Measurements from ENCODE around the gene LMF1.

The LMF1 gene

DNA sequence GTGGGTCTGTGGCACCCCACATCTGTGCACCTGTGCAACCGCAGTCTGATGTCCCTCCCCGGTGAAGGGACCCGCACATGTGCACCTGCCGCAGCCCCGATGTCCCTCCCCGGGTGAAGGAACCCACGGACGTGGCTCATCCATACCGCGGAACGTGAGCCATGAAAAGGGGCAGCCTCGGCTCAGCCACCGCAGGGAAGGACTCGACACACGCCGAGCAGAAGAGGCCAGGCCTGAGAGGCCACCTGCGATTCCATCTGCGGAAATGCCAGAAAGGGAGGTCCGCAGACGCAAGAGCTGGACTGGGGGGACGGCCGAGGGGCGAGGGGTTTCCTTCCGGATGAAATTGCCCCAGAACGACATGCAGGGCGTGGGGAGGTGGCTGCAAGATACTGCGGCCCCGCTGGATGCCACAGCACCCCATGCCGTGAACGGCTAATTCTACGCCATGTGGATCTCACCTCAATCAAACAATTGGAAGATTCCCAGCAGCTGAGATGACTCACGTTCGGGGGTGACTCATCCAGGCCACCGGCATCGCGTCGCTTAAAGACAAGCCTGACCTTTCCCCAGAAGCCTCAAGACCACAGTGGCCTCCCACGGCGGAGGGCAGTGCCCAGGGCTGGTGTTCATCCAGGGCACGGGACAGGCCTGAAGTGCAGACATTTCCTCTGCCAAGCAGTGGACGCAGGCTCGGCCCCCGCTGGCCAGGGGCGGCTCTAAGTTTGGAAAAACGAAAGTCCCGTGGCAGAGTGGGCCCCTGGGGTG is 31.8 kb upstream of the LMF1 start:
- DNase-seq = no peak

DNA sequence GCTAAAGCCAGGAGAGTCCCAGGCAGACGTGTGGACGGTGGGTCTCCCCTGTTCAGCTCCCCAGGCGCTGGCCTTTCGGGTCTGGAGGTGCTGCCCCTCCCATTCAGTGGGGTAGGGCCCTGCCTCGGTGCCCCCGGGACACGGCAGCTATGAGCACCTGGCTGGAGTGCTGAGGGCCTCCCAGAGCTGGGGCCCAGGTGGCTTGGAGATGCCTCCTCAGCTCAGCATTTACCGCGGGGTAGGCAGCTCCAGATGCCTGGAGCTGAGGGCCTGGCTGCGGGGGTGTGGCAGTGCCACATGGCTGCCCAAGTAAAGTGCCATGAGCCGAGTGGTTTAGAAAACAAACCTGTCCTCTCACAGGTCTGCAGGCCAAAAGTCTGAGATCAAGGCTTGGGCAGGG is 30.3 kb upstream of the LMF1 start:
- no peak for DNase-seq

DNA sequence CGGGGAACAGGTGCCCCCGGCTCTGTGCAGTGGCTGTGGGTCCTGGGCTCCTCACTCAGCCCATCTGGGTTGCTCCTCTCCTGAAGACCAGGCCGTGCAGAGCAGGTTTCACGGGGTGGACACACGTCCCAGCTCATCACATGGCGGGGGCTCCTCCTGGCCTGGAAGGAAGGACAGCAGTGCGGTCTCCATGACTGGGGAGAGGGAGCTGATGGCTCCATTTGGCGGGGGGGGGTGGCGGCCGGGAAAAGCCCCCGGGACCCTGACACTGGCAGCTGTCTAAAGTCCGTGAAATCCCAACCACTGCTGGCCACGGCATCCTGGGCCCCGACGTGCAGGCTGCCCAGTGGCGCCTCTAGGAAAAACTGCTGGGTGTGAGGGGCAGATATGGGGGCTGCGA is 29.8 kb upstream of the LMF1 start:
- DNase-seq = no peak

DNA sequence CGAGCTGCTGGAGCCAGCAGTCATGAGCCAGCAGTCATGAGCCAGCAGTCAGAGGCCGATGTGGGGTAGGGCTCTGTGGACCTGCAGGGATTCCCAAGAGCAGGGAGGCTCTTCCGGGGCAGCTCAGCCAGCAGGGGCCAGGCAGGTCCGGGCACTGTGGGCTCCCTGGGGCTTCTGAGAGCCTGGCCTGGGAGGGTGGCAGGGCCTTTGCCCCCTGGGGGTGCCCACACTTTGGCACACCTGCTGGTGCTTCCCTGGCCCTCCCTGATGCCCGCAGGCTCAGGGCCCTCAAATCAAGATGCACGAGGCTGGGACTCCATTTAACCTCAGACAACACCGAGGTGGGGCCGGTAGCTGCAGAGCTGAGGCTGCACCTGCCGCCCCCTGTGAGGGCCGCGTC is 28.9 kb upstream of the LMF1 start:
- DNase-seq = no peak

DNA sequence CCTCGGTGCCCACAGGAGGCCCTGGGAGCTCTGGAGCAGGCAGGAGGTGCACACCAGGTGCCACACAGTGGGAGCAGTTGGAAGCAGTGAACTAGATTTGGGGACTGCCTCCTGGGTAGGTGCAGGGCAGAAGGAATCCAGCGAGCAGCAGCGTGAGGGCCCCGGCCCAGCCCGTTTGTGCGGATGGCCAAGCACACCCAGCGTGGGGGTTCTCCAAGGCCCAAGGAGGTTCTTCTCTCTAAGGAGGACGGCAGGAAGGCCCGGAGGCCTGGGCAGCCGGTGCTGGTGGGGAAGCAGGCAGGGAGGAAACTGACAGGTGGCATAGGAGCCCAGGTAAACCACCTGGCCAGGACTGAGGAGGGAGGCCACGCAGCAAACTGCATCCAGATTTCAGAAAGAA is 27.8 kb upstream of the LMF1 start:
- DNase-seq = no peak

DNA sequence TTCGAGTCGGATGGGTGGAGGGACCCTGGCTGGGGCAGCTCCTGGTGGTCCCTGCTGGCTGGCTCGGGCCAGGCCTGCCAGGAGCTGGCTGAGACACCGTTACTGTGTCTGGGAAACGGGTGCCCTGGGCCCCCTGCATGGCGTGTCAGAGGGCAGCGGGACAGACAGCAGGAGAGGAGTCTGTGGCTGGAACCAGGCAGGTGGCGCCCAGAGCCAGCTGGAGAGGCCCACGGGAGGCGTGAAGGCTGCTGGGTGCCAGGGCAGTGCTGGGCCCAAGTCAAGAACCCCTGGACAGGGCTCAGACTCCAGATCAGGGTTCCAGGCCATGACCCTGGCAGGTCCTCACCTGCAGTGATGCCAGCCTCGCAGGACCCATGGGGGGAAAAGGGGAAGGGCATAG is 27.4 kb upstream of the LMF1 start:
- DNase-seq = no peak

DNA sequence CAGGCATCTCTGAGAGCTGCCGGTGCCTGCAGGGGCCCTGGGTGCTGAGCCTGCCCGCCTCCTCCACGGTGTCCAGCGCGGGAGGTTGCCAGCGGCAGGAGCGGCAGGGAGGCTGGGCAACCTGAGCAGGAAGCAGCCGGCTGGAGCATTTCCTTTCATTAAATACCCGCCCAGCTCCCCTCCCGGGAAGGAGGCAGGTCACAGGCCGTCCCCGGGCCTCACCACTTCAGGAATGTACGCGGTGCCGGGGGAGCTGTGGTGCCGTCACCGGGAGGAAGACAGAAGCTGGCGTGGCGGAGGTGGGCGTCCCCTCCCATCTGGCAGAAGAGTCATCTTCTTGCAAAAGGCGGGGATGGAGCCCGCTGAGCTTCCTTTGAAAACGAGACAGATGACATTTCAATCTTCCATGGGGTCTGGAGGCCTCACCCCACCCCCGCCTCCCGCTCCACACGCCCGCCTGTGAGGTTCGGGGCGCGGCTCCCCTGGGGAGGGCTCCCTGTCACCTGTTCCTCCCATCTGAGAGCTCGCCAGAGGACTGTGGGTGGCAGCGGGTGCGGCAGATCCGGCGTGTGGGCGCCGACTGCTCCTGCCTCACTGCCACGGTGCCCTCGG is 26.8 kb upstream of the LMF1 start:
- DNase-seq = peak in 1 of 2 donors; percentile 30

DNA sequence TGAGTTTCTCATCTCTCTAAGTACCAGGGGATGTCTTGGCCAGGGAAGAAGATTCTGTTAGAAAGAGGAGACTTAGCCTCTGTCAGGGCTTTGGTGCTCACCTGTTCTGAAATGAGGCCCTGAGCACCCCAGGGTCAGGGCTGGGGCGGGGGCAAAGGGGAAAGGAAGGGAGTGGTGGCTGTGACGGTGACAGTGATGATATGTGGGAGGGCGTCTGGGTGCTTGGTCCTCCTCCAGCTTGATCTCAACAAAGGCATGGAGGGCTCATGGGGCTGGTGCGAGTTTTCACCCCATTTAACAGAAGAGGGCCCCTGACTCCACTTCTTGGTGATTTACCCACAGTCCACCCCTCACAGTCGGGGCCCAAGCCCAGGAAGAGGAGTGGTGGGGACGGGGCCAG is 25.9 kb upstream of the LMF1 start:
- no peak for DNase-seq

DNA sequence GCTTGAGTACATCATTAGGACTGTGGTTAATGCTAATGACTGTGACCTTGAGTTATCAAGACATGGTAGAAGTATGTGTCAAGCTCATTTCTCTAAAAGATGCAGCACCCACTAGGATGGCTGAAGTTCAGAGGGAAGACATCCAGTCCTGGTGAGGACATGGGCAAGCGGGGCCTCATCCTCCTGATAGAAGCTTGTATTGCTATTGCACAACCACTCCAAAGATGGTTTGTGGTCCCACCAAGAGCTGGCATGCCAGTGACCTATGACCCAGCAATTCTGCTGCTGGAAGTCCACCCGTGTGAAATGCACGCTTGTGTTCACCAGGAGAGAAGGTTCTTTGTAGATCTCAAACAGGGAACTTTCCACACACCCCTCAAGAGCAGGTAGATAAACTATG is 25.0 kb upstream of the LMF1 start:
- no peak for DNase-seq

DNA sequence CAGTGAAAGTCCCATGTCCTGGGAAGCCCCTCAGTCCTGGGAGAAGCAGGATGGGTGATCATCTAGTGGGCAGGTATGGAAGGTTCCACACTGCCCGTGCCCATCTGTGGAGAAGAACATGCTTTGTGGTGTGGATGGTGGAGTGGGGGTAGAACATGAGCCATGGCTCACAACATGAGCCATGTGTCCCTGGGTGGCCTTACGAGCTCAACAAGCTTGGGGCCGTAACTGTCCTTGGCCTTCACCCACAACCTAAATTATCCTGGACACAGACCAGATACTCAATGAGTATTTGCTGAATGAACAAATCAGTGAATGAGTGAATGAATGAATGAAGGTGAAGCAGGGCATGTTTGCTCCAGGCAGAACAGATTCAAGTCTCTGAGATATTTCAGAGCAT is 24.3 kb upstream of the LMF1 start:
- DNase-seq = no peak

DNA sequence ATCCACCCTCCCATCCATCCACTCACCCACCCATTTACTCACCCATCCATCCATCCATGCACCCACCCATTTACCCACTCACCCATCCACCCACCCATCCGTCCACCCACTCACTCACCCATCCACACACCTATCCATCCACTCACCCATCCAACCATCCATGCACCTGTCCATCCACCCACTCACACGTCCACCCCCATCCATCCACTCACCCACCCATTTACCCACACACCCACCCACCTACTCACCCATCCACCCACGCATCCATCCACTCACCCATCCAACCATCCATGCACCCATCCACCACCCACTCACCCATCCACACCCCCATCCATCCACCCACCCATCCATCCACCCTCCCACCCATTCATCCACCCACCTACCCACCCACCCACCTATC is 22.9 kb upstream of the LMF1 start:
- DNase-seq = no peak

DNA sequence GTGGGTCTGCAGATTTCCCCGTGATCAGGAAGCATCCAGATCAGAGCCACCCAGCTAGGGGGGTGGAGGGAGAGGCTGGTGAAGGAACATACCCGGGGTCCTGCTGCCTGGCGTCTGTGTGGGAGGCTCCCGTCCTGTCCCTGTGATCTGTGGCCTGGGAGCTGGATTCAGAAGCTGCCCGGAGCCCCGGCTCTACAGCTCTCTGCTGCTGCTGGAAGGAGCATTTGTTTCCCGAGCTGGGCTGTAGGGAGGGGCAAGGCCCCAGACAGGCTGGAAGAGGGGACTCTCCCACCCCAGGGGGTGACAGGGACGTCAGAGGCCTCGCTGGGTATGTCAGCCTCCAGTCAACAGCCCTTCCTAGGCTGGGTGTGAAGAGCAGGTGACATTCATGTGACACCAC is 21.0 kb upstream of the LMF1 start:
- DNase-seq = no peak

DNA sequence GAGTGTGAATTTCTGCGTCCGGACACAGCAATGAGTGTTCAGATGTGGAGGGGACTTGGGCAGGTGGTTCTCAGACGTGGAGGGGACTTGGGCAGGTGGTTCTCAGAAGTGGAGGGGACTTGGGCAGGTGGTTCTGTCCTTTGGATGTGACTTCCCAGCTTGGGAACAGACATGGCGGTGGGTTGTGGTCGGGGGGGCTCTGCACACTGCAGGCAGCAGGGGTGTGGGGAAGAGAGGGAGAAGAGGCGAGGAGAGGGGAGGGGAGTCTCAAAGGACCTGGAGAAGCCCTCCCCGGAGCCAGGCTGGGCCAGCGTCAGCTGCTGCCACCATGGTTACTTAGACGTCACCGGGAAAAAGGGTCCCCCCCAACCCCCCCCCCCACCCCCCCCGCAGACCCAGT is 20.6 kb upstream of the LMF1 start:
- no peak for DNase-seq

DNA sequence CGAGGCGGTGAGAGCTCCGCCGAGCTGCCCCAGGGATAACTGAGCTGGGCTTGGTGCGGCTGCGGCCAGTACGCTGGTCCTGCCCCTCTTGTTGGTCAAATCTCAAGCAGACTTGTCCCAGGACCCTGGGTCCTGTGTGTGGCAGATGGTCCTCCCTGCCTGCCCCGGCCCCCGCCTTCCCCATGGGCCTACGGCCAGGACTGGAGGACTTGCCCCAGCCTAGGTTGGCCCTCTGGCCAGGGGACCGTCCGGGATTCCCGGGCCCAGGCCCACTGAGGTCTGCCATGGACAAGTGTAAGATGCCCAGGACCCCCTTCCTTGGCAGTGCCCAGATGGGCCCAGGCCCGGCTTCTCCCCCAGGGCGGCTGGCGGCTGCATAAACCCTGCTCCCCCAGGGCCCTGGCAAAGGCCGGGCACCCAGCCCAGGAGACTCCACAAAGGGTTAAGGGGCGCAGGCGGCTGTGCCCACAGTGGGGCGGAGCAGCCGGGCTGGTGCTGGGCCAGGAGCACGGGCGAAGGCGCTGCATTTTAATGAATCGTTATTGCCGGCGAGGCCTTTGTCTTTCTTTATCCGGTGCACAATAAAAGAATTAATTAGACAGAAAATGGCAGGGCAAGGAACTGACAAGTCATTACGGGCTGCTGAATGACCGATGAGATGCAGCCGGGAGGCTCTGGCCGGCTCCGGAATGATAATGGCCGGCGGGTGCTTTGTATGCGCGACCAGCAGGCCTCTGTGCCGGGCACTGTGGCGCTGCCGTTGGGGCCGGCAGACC is 19.9 kb upstream of the LMF1 start:
- no peak for DNase-seq

DNA sequence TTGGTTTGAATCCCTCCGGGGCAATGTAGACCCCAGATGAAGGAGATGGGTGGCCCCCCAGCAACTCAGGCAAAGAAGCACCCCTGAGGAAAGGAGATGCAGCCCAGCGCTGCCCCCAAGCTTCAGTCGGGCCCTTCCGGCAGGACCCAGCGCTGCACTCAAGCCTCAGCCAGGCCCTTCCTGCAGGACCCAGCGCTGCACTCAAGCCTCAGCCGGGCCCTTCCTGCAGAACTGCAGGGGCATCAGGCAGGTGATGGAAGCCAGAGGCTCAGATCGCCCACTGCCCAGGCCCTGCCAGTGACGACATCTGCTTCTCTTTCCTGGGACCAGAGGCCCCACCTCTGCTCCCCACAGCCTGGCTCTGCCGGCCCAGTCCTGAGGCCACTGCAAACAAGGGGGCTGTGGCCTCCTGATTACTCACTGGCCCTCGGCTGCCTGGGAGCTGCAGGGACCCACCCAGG is 18.6 kb upstream of the LMF1 start:
- DNase-seq = no peak

DNA sequence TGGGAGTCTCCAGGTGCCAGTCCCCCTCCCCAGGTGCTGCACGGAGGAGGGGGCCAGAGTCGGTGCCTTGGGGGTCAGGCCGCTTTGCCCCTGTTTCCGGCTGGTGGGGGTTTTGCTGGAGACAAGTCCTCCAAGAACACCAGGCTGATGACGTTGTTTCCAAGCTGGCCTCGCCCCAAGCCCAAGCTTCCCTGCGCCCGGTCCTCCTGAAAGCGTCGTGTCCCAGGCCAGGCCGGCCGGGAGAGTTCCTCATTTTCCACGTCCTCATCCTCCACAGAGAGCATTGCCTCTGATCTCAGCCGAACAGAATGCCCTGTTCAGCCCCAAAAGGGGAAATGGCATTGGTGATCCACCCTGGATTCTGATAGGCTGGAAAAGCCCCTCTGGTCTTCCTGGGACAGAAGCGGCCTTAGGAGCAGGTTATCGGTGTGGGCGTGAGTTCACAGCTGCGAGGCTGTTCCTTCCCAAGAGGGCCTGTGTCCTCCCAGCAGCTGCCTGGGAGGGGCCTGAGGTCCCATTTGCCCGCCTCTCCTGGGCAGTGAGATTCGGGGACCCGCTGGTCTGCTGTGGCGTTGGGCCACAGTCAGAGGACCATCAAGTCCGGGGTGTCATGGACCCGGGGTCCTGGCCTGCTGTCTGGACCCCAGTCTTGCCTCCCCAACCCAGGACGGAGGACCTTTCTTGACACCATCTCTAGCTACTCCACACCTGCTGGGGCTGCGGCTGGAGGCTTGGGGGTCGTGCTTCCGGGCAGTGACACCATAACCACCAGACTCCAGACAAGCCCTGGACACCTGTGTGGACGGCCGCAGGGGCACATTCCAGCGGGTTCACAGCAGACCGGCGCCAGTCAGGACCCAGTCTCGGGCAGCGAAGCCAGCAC is 17.9 kb upstream of the LMF1 start:
- peak; percentile 31 to 33 for DNase-seq

DNA sequence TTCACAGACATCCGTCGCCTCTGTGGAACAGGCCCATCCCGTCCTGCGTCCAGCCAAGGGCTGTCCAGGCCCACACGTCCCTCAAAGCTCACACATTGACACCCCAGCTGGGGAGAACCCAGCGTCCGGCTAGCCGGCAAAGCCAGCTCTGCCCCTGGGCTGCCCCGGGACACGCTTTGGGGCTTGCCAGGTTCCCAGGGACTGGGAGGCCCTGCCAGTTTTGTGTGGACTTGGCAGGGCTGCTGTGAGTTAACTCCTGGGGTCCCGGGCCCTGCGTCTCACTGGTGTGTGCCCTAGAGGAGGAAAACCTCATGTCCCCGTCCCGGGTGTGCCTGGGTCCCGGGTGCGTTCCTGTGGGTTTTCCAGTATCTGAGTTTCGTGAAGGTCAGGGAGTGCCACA is 17.1 kb upstream of the LMF1 start:
- DNase-seq = no peak

DNA sequence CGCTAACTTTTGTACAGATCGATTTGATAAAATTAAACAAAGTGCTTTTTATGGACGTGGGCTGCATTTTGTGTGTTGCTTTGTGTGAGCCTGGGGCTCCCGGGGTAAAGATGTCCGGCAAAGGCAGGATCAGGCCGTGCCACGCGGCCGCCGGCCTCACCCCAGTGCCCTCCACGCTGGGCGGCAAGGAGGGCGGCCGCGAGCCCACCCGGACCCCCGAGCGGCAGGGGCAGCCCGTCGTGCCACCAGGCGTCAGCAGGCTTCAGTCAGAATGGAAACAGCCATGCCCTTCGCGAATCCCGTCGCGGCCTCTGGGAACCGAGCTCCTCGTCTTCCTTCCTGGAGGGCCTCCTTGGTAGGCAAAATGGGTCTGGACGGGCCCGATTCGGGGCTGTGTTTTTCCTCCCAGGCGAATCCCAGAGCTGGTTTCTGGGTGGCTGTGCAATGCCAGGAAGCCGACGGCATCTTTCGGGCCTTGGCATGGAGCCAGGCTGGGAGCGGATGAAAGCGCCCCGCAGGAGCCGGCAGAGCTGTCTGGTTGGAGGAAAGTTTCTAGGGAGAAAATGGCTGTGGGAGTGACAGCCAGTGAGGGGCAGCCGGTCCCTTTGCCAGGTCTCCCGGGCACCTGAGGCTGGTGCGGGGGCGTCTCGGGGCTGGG is 16.3 kb upstream of the LMF1 start:
- DNase-seq = no peak

DNA sequence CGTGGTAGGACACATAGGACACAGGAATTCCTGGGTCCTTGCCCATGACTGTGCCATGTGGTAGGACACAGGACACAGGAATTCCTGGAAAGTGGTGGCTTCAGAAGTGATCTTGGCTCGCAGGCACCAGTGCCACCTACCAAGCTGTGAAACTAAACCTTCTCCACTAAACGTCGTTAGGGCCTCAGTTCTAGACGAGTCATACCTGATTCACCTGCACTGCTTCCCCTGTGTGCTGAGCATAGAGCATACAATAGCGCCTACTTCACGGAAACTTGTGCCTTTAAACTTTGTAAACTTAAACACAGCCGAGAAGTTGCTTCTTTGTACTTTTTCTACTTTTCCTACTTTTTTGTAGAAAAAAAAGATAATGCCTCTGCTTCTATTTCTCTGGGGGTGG is 15.6 kb upstream of the LMF1 start:
- DNase-seq = no peak

DNA sequence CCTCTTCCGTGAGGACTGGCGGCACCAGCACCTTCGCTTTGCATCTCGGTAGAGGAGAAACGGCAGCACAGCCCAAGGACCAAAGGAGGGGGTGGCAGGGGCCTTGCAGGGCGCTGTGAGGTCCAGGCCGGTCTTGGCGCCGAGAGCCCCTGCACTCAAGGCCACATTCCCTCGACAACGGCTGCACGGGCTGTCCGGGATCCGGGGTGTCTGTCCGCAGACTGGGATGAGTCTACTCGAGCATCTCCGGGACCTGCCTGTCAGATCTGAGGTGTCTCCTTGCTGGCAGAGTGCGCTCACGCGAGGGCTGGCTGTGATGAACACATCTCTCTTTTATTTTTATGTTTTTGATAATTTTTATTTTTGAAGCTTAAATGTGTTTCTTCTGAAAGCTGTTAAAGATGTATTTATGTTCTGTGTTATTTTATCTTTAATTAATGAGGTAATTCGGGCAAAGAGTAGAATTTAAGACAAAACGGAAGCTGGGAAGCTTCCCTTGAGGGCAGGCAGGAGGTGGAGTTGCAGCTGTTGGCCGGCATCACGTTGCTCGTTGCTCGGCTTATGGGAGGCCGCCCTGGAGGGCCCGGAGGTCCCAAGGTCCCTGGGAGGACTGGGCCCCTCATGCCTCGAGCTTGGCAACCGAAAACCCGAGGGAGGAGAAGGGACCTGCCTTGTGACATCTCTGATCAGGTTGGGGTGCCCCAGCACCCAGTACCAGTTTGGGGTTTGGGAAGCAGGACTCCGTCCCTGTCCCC is 15.0 kb upstream of the LMF1 start:
- DNase-seq = no peak
